HG02678 (cell line): ENCODE measurements around the gene SEMA5B.

ENCODE experiments used
- ATAC-seq: cut with Tn5 transposase; IDR thresholded peaks from one replicate; pipeline ENCODE4 v1.9.1; 2021; ENCODE audit warnings: mild to moderate bottlenecking, moderate library complexity; ENCODE audit not compliant: unreplicated experiment

SEMA5B gene

DNA sequence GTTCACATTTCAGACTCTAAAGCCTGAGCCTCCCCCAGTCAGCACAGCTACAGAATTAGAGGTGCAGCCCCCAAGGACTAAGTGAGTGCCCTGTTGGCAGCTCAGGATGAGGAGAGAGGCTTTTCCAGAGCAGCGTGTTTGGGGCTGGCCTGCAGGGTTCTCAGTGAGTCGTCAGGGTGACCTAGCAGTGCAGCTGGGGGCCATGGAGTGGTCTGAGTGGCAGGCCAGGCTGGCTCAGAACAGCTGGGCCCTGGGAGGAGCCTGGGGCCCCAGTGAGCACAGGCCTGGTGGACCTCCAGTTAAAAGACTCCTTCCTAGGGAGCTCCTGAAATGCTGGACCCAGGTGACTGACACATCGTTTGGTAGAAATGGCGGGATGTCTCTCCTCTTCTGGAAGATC lies 124.4 kb downstream of the SEMA5B start:
- no peak for ATAC-seq

DNA sequence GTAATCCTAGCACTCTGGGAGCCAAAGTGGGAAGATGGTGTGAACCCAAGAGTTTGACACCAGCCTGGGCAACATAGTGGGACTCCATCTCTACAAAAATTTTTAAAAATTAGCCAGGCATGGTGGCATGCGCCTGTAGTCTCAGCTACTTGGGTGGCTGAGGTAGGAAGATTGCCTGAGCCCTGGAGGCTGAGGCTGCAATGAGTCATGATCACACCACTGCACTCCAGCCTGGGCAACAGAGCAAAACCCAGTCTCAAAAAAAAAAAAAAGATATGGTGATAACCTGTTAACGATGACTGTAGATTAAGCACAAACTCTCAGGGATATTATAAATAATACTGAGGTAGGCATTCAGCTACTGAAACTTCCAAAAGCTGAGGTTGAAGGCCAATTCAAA lies 125.2 kb downstream of the SEMA5B start:
- no peak for ATAC-seq

DNA sequence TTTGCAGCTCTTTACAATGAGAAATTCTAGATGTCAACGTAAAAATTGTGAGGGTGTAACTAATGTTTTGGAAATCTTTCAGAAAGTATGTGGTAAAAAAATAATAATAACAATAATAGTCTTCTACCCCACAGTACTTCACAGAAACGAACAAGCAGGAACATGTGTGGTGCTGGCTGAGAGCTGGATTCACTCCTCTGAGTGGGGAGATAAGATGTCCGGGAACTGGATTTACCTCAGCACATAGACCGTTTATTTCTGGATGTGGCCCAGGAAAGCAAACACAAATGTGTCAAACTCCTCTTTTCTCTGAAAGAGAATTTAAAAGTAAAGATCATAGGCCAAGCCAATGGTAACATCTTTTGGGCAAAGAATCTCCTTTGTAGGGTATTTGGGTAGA lies 129.3 kb downstream of the SEMA5B start:
- no peak for ATAC-seq

DNA sequence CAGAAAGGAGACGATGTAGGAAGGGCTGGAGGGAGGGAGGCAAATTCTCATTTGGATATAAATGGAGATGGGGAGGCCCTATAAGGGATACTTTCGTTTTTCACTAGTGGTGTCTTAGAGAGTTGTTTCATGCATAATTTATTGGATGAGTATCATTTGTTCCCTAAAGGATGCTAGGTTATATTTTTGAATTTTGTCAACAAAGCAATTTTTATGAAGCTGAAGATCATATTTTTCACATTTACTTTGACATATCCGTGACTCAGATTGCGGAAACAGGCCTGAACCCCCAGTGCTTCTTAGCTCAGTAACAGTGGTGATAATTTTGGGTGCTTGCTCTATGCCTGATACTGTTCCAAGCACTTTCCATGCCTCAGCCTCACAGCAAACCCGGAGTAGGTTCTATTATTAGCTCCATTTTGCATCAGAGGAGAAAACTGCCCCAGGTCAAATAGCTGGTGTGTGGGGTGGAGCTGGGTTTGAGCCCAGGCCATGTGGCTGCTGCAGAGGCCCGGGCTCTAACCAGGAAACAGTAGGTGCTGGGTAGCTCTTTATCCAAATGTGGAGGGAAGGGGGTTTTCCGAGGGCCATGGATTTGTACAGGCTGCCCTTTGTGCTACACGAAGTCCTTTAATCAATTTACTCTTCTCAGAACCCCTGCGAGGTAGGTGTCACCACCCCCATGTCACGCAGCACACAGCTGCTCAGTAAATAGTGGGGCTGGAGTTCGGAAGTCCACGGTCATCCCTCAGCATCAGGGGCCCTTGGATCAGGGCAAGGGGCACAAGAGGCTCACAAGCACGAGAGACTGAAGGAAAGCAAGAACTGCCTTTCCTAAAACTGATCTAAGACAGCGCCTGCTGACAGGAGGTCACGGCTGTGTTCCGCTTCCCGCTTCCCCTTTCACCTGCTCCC lies 133.6 kb downstream of the SEMA5B start:
- no peak for ATAC-seq

DNA sequence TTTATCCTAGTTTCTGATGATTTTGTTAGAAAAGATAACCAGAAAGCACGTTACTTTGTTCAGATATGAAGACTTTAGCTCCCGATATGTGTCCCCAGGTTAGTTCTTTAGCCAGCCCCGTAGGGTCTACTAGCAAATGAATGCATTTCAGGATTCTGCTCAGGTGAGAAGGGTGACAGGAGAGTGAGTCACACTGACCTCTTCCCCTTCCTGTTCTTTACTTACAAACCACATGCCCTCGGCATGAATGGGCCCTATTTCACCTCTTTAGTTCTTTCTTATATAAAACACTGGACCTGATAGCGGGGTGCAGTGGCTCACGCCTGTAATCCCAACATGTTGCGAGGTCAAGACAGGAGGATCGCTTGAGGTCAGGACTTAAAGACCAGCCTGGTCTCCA lies 134.3 kb downstream of the SEMA5B start:
- ATAC-seq, result no peak

DNA sequence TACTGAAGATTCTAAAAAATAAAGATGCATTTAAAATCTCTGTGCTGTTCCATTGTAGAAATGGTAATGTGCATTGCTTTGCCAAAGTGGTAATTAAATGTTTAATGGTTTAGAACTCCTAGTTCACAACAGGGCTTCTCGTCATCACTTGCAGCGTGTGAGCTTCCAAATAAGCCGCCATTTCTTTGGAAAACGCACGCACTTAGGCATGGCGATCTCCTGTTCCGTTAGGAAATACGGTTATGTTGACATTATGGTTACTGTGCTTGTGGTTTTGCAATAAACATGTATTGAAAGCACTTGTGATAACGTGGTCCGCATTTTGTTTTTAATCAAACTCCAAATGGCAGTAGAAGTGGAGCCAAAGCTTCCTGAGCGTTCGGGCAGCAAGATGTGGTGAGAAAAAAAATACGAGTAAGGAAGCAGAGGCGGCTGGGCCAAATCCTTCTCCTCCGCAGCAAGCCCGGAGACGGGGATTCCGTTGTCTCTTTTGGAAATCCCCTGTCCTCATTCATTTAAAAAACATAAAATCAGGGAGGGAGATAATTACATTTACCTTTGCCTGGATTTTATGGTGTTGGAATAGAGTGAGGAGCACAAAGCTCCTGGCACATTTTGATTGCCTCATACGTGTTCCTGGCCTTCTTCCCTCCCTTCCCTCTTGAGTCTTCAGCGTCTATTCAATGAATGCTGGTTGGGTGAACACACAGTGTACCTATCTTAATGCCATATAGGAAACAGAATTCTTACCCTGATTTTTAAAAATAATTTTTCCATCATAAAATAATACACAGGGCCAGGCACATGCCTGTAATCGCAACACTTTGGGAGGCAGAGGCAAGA lies 135.2 kb downstream of the SEMA5B start:
- no peak for ATAC-seq

DNA sequence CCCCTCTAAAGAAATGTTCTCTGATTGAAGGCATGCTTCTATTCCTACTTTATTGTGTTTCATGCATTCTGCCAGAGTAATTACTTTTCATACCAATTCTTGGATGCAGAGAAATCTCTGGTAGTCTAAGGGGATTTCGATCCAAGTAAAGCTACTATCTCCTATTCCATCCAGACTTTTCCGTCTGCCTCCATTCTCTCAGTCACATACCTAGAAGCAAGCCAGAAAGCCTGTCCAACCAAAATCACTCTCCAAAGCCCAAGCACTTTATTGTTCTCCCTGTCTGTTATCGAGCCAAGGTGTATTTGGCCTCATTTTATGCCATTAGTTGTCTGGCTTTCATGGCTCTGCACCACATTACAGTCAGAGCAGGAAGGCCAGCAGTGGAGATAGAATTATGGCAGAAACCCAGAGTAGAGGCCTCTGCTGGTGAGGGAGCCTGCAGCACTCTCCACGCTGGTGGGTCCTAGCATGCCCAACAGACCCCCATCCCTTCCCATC lies 136.8 kb downstream of the SEMA5B start:
- ATAC-seq, result no peak

DNA sequence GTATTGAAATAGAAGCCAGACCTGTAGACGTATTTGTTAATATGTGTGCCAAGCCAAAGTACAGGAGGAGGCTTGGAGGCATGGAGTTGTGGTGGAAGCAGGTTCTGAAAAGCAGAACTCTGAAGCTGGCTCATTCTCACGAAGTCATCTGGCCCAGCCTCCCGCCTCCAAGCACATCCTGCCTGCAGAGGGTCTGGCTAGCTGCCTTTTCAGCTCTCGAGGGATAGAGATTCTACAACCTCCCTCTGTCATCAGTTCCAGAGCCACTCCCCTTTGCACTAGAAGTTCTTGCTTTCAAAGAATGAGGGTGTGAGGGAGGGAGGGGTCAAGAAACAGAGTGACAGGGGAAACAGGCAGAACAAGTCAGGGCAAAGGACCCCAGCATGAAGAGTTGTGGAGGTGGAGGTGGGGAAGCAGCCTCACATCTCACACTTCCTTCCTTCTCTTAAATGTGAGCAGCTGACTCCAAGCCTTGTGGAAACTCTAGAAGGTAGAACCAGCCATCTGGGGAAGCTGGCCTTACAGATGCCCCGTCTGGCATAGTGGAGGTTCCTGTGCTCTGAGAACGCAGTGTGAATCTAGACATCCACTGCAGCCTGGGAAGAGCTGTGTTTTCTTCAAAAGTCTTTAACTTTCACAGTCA lies 137.4 kb downstream of the SEMA5B start:
- ATAC-seq, result no peak

DNA sequence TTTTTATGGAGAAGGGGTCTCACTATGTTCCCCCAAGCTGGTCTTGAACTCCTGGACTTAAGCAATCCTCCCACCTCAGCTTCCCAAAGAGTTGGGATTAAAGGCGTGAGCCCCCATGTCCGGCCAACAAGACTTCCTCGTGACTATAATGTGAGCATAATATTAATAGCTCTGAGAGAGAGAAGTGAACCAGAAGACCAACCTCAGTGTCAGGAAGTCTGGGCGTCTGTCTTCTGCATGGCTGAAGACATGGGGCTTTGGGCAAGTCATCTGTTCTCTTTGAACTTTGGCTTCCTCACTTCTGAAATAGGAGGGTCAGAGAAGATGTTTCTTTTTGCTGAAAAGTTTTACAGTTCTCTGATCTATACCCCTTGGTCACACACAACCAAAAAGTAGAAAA lies 140.6 kb downstream of the SEMA5B start:
- ATAC-seq, result no peak

DNA sequence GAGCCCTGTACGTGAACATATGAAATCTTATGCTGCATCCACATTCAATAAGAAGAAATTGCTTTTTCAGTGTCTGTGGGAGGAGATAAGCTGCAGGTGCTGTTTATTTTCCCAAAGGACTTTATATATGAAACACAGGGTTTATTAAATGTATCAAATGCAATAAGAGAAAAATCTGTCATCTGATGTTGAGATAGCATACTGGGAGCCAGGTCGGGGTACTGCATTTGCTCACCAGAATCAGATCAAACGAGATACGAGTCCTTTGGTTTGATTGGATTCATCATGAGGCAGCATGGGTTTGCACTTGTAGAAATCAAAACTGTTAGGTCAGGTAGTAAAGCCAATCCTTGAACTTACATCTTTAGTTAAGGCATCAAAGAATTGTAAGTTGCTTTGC lies 141.3 kb downstream of the SEMA5B start:
- no peak for ATAC-seq

DNA sequence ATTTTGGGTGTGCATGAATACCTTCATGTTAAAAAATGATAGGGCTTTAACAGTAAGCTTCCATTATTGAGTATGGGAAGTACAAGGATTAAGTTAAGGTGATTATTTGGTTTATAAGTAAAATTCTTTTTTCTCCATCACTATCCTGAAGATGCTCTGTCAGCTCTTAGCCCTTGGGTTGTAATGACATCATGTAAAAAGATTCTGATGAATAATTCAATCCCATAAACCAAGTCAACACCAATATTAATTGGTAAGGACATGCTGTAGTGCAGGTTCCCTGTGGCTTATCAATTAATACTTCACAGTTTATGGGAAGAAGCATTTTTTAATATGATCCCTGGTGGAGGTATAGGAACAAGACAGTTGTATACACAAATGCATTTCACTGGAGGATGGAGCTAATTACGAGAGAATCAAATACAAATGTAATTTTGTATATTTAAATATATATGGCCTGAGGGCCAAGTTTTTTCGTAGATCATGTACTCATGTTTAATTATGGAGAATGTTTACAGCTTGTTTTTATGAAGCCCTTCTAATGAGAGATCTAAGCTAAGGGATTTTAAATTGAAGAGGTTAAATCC lies 145.1 kb downstream of the SEMA5B start:
- ATAC-seq, result no peak

DNA sequence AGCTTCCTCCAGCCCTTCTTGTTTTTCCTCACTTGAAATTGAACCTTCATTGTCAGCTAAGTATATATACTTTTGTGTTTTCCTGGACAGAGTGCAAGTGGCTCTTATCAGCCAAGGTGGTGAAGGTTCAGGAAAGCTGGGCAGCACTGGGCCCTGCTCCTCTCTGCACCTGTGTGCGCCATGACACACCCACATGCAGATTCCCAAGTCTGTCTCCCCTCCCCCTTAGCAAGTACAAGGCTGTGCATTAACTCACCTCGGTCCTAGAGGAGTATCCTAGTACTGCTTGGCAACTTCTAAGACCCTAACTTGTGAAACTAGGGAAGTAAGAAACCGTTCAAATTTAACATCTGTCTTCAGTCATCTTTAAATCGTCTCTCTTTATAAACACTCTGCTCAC lies 146.9 kb downstream of the SEMA5B start:
- ATAC-seq, result no peak

DNA sequence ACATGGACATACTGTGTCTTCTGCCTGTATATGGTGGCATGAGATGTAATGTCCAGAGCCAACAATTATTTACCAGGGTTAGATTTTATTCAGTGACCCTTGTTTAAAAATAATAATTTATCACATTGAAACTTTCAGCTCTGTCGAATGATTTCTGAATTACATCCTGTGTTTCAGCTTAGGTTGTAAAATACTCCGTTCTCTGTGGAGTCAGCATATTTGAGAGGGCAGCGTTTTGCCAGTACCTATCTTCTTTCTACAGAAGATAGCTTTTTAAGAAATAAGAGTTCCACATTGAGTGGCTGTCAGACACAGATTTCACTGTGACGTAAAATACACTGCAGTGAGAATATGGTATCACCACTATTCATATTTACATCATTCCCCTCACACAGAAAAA lies 147.4 kb downstream of the SEMA5B start:
- no peak for ATAC-seq

DNA sequence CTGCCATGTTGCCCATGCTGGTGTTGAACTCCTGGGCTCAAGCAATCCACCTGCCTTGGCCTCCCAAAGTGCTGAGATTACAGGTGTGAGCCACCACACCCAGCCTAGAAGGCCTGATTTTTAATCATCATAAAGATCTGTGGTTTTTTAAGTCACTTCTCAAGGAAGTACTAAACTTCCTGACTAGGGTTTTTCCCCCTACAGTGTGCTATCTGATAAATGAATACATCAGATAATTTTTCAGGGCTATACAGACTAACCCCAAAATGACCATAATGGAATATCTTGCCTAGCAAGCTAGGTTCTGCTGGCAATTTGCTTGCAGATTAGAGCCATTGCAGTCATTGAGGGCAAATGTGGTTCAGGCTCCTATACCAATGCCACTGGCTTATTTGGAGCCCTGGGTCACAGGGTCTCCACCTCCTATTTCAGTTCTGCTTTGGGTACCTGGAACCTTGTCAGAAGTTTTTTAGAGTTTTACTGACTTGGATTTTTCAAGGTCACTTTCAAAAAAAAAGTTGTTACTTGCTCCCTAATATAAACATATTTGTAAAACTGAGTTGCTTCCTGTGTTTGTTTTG lies 151.9 kb downstream of the SEMA5B start:
- no peak for ATAC-seq

DNA sequence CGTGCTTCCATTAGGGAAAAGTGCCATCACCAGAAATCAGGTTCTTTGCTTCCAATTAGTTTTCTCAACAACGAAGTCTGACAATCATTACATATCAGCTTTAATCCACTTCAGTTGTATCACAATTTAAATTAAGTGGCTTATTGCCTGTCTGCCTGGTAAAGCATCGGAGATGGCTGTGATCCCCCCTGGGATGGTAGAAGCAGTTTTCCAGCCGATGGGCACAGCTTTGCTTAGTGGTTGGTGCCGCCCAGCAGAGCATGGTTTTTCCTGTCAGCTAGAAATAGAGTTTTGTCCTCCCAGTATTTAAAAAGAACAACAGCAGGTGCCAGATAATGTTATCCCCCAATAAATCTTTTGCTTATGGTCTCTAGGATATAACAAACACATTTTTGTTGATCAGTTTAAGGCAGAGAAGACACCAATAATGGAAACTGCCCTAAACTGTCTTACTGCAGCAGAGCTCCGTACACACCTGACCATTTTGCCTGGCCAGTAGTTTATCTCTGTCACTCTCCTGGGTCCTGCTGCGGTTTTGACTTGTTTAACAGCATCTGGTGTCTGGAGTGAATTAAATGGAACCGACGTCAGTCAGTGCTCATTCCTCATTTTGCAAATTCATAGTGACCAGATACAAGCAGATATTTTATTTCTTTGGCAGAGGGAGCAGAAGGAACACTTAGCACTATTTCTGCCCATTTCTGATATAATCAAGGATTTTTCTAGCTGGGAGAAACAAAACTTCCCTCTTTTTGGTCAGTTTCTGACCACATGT lies 153.6 kb downstream of the SEMA5B start:
- no peak for ATAC-seq

DNA sequence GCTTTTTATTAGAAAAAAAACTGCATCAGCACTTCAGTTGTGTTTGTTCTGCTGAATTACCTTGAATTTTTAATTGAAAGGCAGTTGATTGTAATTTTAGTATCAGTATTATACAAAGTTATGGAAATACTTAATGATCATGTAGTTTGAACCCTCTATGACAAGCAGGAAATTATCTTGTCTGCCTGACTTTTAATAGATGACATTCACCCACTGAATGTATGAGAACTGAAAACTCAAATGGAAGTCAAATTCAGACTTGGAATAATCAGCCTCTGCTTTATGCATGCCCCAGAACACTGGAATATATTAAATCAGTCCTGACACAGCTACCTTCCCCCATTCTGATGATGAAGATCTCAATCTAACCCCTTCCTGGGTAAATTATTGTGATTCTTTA lies 159.2 kb downstream of the SEMA5B start:
- no peak for ATAC-seq

DNA sequence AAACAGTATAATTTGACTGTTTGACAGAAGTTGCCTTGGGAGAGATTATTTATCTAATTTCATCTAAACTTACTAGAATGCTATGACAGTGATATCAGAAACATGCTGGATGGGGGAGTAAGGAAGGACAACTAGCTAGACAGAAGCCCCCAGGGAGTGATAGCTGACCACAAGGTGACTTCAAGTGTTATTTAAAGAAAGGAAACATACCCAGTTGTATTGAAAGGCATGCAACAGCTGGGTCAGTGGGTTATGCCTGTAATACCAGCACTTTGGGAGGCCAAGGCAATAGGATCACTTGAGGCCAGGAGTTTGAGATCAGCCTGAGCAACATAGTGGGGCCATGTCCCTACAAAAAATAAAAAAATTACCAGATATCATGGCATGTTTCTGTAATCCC lies 163.1 kb downstream of the SEMA5B start:
- no peak for ATAC-seq

DNA sequence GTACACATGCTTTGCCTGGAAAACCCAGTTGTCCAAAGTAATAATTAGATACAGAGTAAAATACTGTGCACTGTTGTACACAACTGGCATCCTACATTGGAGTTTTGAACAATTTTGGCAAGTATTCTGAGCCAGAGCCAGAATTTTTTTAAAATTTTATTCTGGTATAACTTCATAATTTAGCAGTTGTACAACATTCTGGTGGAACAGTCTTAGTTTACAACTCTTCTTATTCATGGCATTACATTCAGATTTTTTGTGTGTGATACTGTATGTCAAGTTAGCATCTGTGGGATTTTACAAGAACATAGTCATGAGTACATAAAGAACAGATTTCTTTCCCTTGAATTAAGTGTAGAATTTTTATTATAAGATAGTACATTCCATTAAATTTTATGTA lies 165.2 kb downstream of the SEMA5B start:
- no peak for ATAC-seq
